Fibroblast of lung (primary cell): ENCODE results near the gene SYNJ2. TPM values are rescaled to one million over a fixed set of nuclear protein-coding genes. Genes with fewer than 3 reads are reported as not detected.

Experiments
- DNase-seq, 2 donors: peaks; one replicate each; pipeline versions ENCODE4 v3.0.0 to v3.0.0-alpha.2; 2010; ENCODE audit warnings: low read depth in 2 of 2
- H2AFZ ChIP-seq: 2 replicates; pipeline ENCODE4 v1.5.1; 2012; ENCODE audit warnings: low read length, control low read depth, inconsistent platforms
- H3K27ac ChIP-seq: 2 replicates; pipeline ENCODE4 v1.5.1; 2011; ENCODE audit warnings: low read length, control low read depth; ENCODE audit not compliant: insufficient read depth
- H3K27me3 ChIP-seq: 2 replicates; pipeline ENCODE4 v1.5.1; 2011; ENCODE audit warnings: mild to moderate bottlenecking, low read length; ENCODE audit not compliant: control insufficient read depth, insufficient read depth
- H3K36me3 ChIP-seq: 2 replicates; pipeline ENCODE4 v1.5.1; 2011; ENCODE audit warnings: low read length; ENCODE audit not compliant: control insufficient read depth, insufficient read depth
- H3K4me1 ChIP-seq: 2 replicates; pipeline ENCODE4 v1.5.1; 2011; ENCODE audit warnings: low read length; ENCODE audit not compliant: control insufficient read depth, insufficient read depth; ENCODE audit errors: extremely low read depth
- H3K4me2 ChIP-seq: 2 replicates; pipeline ENCODE4 v1.5.1; 2011; ENCODE audit warnings: low read length, control low read depth; ENCODE audit not compliant: insufficient read depth; ENCODE audit errors: extremely low read depth
- H3K4me3 ChIP-seq, 4 experiments: fragments of 200-600 bp in 1 of 4; sonication (generic) in 1 of 4; replicated peaks in 1 of 4; 2 replicates each; pipeline ENCODE4 v1.5.1; 2011 to 2016; ENCODE audit warnings: low read length in 4 of 4, low read depth in 3 of 4, mild to moderate bottlenecking in 3 of 4, control low read depth in 2 of 4, inconsistent platforms in 1 of 4, mixed read lengths in 1 of 4; ENCODE audit not compliant: insufficient read depth in 1 of 4; ENCODE audit errors: control extremely low read depth in 1 of 4
- H3K79me2 ChIP-seq: 2 replicates; pipeline ENCODE4 v1.5.1; 2012; ENCODE audit warnings: mild to moderate bottlenecking, low read length, inconsistent platforms; ENCODE audit not compliant: control insufficient read depth, insufficient read depth
- H3K9ac ChIP-seq: 2 replicates; pipeline ENCODE4 v1.5.1; 2011; ENCODE audit warnings: mild to moderate bottlenecking, low read length, control low read depth; ENCODE audit not compliant: insufficient read depth
- H3K9me3 ChIP-seq: 2 replicates; pipeline ENCODE4 v1.5.1; 2012; ENCODE audit warnings: low read depth, low read length; ENCODE audit not compliant: control insufficient read depth, insufficient read depth
- H4K20me1 ChIP-seq: 2 replicates; pipeline ENCODE4 v1.5.1; 2011; ENCODE audit warnings: low read length; ENCODE audit not compliant: control insufficient read depth, insufficient read depth; ENCODE audit errors: extremely low read depth
- EZH2 ChIP-seq: IDR thresholded peaks from 2 replicates; pipeline ENCODE4 v1.5.1; 2012; ENCODE audit warnings: low read length, control low read depth, mild to moderate bottlenecking; ENCODE audit errors: missing control alignments
- polyA plus RNA-seq, 2 donors: library from polyadenylated mRNA; depleted of rRNA in 1 of 2; stranded (reverse) in 1 of 2; unstranded in 1 of 2; fragments of >200 nt; gene quantifications; 2 replicates each; pipeline ENCODE4 v1.2.1, GENCODE V29; 2011 to 2012; ENCODE audit warnings: missing spikeins in 1 of 2
- total RNA-seq: library from RNA; depleted of rRNA; stranded (reverse); fragments of >200 nt; gene quantifications from 2 replicates; pipeline ENCODE4 v1.2.1, GENCODE V29; 2014
- TF ChIP-seq, protein P1 (sequence below), 2 donors: IDR thresholded peaks in 1 of 2; conservative IDR thresholded peaks in 1 of 2; 1 replicate in 1 of 2; 2 replicates in 1 of 2; pipeline ENCODE4 v1.5.1; 2011 to 2012; ENCODE audit warnings: low read length in 2 of 2, control low read depth in 1 of 2, inconsistent platforms in 1 of 2, low read depth in 1 of 2, mild to moderate bottlenecking in 1 of 2

Gene SYNJ2
- total and polyA plus RNA-seq, 2 donors (not counting 1 experiment from before 2014, with no cell fraction given) = 23.5 to 57.3 TPM

DNA sequence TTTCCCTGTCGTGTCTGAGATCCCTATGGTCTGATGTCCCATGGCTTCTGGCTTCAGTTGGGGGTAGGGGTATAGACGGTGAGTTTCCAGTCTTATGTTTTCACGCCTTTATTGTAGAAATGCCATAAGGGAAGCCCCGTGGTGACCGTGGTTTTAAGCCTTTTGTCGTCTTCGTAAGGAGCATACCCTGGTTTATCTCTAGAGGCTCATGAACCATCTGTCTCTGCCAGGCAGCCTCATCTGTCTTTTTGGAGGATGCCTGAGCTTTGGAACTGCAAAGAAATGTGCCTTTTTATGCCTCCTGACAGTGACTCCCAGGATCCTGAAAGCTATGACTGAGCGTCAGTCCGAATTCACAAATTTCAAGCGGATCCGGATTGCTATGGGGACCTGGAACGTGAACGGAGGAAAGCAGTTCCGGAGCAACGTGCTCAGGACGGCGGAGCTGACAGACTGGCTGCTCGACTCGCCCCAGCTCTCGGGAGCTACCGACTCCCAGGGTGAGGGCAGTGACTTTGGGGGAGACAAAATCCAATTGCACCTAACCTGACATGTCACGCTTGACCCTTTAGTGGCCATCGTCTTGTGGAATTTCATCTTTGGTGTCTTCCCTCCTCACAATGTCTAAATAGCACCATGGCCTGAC, 84.6 kb downstream of the SYNJ2 start:
- Histone ChIP-seq H3K27ac (peak overlapping the region; percentile 14), H3K79me2 (no peaks in the 10 kb centered on the region), H3K9ac (no peak overlapping the region)

GRCh38 chr6:158067436-158068015, 85.9 kb downstream of the SYNJ2 start:
- H3K27me3 ChIP-seq = no peaks in the 10 kb centered on the region
- H2AFZ ChIP-seq = no peak overlapping the region
- no peaks in the 10 kb centered on the region for H4K20me1 ChIP-seq
- no peak overlapping the region for H3K4me3 ChIP-seq
- H3K9me3 ChIP-seq = no peaks in the 10 kb centered on the region
- TF ChIP-seq, protein P1, sequence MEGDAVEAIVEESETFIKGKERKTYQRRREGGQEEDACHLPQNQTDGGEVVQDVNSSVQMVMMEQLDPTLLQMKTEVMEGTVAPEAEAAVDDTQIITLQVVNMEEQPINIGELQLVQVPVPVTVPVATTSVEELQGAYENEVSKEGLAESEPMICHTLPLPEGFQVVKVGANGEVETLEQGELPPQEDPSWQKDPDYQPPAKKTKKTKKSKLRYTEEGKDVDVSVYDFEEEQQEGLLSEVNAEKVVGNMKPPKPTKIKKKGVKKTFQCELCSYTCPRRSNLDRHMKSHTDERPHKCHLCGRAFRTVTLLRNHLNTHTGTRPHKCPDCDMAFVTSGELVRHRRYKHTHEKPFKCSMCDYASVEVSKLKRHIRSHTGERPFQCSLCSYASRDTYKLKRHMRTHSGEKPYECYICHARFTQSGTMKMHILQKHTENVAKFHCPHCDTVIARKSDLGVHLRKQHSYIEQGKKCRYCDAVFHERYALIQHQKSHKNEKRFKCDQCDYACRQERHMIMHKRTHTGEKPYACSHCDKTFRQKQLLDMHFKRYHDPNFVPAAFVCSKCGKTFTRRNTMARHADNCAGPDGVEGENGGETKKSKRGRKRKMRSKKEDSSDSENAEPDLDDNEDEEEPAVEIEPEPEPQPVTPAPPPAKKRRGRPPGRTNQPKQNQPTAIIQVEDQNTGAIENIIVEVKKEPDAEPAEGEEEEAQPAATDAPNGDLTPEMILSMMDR (conservative IDR thresholded peaks at IDR 0.05 in 1 of 2, IDR thresholded peaks at IDR 0.05 in 1 of 2; ENCODE audit: low read depth in 1 of 2, low read length in 2 of 2) = no peak
- TF ChIP-seq EZH2 = no peak
- DNase-seq = no peak
- H3K36me3 ChIP-seq = peaks cover 43% of the 10 kb centered on the region
- H3K9ac ChIP-seq = no peak overlapping the region
- no peaks in the 10 kb centered on the region for H3K79me2 ChIP-seq
- H3K27ac ChIP-seq = peak overlapping the region; percentile 67
- H3K4me1 ChIP-seq = peaks cover 14% of the 10 kb centered on the region
- H3K4me2 ChIP-seq = no peak overlapping the region

More for the DNA sequence above, 84.6 kb downstream of the SYNJ2 start:
- peaks cover 43% of the 10 kb centered on the region for H3K36me3 ChIP-seq
- no peaks in the 10 kb centered on the region for H3K9me3 ChIP-seq
- no peak overlapping the region for H2AFZ ChIP-seq
- no peaks in the 10 kb centered on the region for H4K20me1 ChIP-seq
- H3K4me2 ChIP-seq = no peak overlapping the region
- no peak for DNase-seq
- no peak overlapping the region for H3K4me3 ChIP-seq
- no peaks in the 10 kb centered on the region for H3K27me3 ChIP-seq
- TF ChIP-seq, protein P1 (conservative IDR thresholded peaks at IDR 0.05 in 1 of 2, IDR thresholded peaks at IDR 0.05 in 1 of 2; ENCODE audit: low read depth in 1 of 2, low read length in 2 of 2) = no peak
- TF ChIP-seq EZH2 = no peak
- H3K4me1 ChIP-seq = peaks cover 16% of the 10 kb centered on the region

DNA sequence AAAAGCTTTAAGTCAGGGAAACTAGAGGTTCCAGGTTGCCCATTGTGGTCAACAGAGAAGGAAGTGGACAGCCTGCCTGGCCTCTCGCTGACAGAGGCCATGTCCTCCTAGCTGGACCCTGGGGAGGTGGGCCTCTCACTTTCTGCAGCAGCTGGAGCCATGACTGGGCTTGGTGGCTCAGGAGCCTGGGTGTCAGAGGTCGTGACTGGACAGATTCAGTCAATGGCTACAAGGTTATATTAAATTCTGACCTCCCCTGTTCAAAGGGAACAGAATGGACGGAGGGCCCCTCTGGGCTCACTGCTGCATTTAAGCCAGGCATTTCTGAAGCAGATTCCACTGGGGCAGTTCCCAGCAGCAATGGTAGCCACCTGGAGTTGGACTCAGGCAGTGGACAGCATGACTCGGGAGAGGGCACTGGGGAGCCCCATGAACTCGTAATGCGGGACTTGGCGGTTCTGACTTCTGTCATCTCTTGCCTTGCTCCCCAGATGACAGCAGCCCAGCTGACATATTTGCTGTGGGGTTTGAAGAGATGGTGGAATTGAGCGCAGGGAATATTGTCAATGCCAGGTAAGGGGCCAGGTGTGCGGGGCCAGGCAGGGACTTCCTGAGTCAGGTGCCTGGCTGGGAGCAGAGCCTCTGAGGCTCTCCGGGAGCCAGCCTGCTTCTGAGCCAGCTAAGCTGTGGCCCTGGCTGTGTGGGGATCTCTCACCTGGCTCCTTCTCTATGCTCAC, 86.7 kb downstream of the SYNJ2 start:
- no peak for DNase-seq
- no peak overlapping the region for H2AFZ ChIP-seq
- H3K9ac ChIP-seq = peak overlapping the region; percentile 13
- peak overlapping the region; percentile 67 for H3K27ac ChIP-seq
- TF ChIP-seq, protein P1 (conservative IDR thresholded peaks at IDR 0.05 in 1 of 2, IDR thresholded peaks at IDR 0.05 in 1 of 2; ENCODE audit: low read depth in 1 of 2, low read length in 2 of 2) = no peak
- TF ChIP-seq EZH2 = no peak
- H4K20me1 ChIP-seq = no peaks in the 10 kb centered on the region
- no peak overlapping the region for H3K4me3 ChIP-seq
- H3K79me2 ChIP-seq = no peaks in the 10 kb centered on the region
- H3K4me1 ChIP-seq = peaks cover 14% of the 10 kb centered on the region
- no peak overlapping the region for H3K4me2 ChIP-seq
- H3K27me3 ChIP-seq = no peaks in the 10 kb centered on the region
- peaks cover 43% of the 10 kb centered on the region for H3K36me3 ChIP-seq
- no peaks in the 10 kb centered on the region for H3K9me3 ChIP-seq
